Fibroblast of lung (primary cell): ENCODE measurements around the gene SLC26A8.

Source experiments
- CTCF ChIP-seq, 2 donors: IDR thresholded peaks in 1 of 2; conservative IDR thresholded peaks in 1 of 2; 1 replicate in 1 of 2; 2 replicates in 1 of 2; pipeline ENCODE4 v1.5.1; 2011 to 2012; ENCODE audit warnings: low read length in 2 of 2, control low read depth in 1 of 2, inconsistent platforms in 1 of 2, low read depth in 1 of 2, mild to moderate bottlenecking in 1 of 2
- EZH2 ChIP-seq: IDR thresholded peaks from 2 replicates; pipeline ENCODE4 v1.5.1; 2012; ENCODE audit warnings: low read length, control low read depth, mild to moderate bottlenecking; ENCODE audit errors: missing control alignments

- no peak for TF ChIP-seq CTCF (conservative IDR thresholded peaks at IDR 0.05 in 1 of 2, IDR thresholded peaks at IDR 0.05 in 1 of 2; ENCODE audit: low read depth in 1 of 2, low read length in 2 of 2)
- TF ChIP-seq EZH2, result no peak
Observed at GRCh38 chr6:35936681-35937359, 87.6 kb downstream of the SLC26A8 start.
